Left renal pelvis (tissue), 4 donors: ENCODE data around the gene CALML6. TPM values are rescaled to one million over a fixed set of nuclear protein-coding genes. Genes with fewer than 3 reads are reported as not detected.

Source experiments
- DNase-seq, 4 donors: peaks; one replicate each; pipeline ENCODE4 v3.0.0-alpha.2; 2013; ENCODE audit warnings: low read depth in 4 of 4, low spot score in 3 of 4
- polyA plus RNA-seq, 4 donors: library from polyadenylated mRNA; unstranded; fragments of 120-200 nt; gene quantifications; one replicate each; pipeline ENCODE4 v1.2.1, GENCODE V29; 2013; ENCODE audit not compliant: insufficient read length in 4 of 4

Gene CALML6
- polyA plus RNA-seq, 4 donors, result 0.18 to 1.2 (median 0.42) TPM

GRCh38 chr1:1941211-1941841, 26.3 kb downstream of the CALML6 start:
- DNase-seq, result no peak

- DNase-seq, result no peak
Measured at GRCh38 chr1:1941868-1942752, 27.1 kb downstream of the CALML6 start.

GRCh38 chr1:1942753-1943656, 27.9 kb downstream of the CALML6 start:
- no peak for DNase-seq

GRCh38 chr1:1943834-1944570, 28.9 kb downstream of the CALML6 start:
- no peak for DNase-seq

- no peak for DNase-seq
Measured at GRCh38 chr1:1945782-1946393, 30.8 kb downstream of the CALML6 start.

GRCh38 chr1:1946540-1946939, 31.5 kb downstream of the CALML6 start:
- no peak for DNase-seq

GRCh38 chr1:1947493-1947892, 32.4 kb downstream of the CALML6 start:
- no peak for DNase-seq

- DNase-seq, result no peak
Measured at GRCh38 chr1:1948783-1949182, 33.7 kb downstream of the CALML6 start.

GRCh38 chr1:1950940-1951339, 35.9 kb downstream of the CALML6 start:
- no peak for DNase-seq

- no peak for DNase-seq
Measured at GRCh38 chr1:1954015-1954414, 39.0 kb downstream of the CALML6 start.

- DNase-seq, result no peak
Measured at GRCh38 chr1:1954831-1955441, 39.9 kb downstream of the CALML6 start.

- DNase-seq, result no peak
Measured at GRCh38 chr1:1955621-1956094, 40.6 kb downstream of the CALML6 start.

GRCh38 chr1:1956101-1956500, 41.0 kb downstream of the CALML6 start:
- no peak for DNase-seq

- DNase-seq, result no peak
Measured at GRCh38 chr1:1956586-1957532, 41.8 kb downstream of the CALML6 start.

GRCh38 chr1:1957533-1957961, 42.5 kb downstream of the CALML6 start:
- DNase-seq, result no peak

- no peak for DNase-seq
Measured at GRCh38 chr1:1958071-1958541, 43.0 kb downstream of the CALML6 start.

- no peak for DNase-seq
Measured at GRCh38 chr1:1959459-1959839, 44.4 kb downstream of the CALML6 start.

GRCh38 chr1:1959840-1960479, 44.9 kb downstream of the CALML6 start:
- peak; percentile 29 to 62 (median 52) for DNase-seq
